A549 treated with CORT108297 at 1 μM for 4 hours (cell line): ENCODE measurements around the gene EGFR. TPM values are rescaled to one million over a fixed set of nuclear protein-coding genes. Genes with fewer than 3 reads are reported as not detected.

ENCODE experiments used
- total RNA-seq: library from RNA; stranded (reverse); fragments of 200-300 nt; extraction: Qiagen RNA extraction; gene quantifications from 5 replicates; pipeline ENCODE4 v1.2.3, GENCODE V29; 2022

EGFR gene
- 85.3 to 136 TPM (median 112 TPM) in 5 replicates for total RNA-seq

DNA sequence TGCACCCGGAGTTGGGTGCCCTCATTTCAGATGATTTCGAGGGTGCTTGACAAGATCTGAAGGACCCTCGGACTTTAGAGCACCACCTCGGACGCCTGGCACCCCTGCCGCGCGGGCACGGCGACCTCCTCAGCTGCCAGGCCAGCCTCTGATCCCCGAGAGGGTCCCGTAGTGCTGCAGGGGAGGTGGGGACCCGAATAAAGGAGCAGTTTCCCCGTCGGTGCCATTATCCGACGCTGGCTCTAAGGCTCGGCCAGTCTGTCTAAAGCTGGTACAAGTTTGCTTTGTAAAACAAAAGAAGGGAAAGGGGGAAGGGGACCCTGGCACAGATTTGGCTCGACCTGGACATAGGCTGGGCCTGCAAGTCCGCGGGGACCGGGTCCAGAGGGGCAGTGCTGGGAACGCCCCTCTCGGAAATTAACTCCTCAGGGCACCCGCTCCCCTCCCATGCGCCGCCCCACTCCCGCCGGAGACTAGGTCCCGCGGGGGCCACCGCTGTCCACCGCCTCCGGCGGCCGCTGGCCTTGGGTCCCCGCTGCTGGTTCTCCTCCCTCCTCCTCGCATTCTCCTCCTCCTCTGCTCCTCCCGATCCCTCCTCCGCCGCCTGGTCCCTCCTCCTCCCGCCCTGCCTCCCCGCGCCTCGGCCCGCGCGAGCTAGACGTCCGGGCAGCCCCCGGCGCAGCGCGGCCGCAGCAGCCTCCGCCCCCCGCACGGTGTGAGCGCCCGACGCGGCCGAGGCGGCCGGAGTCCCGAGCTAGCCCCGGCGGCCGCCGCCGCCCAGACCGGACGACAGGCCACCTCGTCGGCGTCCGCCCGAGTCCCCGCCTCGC lies at the start of gene EGFR:
Gene EGFR, plus strand, starts transcription at position 657 of the 830 bp plus-strand sequence. CDS start 261 bp downstream, outside the sequence.

